Mesothelial cell of epicardium (in vitro differentiated cells): ENCODE results near the gene SIVA1. TPM values are rescaled to one million over a fixed set of nuclear protein-coding genes. Genes with fewer than 3 reads are reported as not detected.
A peak's percentile ranks its signal among the peaks of the same experiment; 100 is the strongest.

ENCODE experiments used
- DNase-seq, 2 experiments: peaks; one replicate each; pipeline ENCODE4 v3.0.0; 2021; ENCODE audit warnings: low spot score in 2 of 2; ENCODE audit not compliant: unreplicated experiment in 2 of 2
- H3K27ac Mint-ChIP-seq: 2 replicates; pipeline ENCODE4 v1.8.0; 2021; ENCODE audit warnings: mixed read lengths
- H3K27me3 Mint-ChIP-seq: 2 replicates; pipeline ENCODE4 v1.8.0; 2021; ENCODE audit warnings: low read depth, mixed read lengths
- H3K36me3 Mint-ChIP-seq: 2 replicates; pipeline ENCODE4 v1.8.0; 2021; ENCODE audit warnings: mixed read lengths
- H3K4me1 Mint-ChIP-seq: 2 replicates; pipeline ENCODE4 v1.8.0; 2021; ENCODE audit warnings: mixed read lengths
- H3K4me3 Mint-ChIP-seq: 2 replicates; pipeline ENCODE4 v1.8.0; 2021; ENCODE audit warnings: mild to moderate bottlenecking, moderate library complexity, mixed read lengths
- H3K9me3 Mint-ChIP-seq: 2 replicates; pipeline ENCODE4 v1.8.0; 2021; ENCODE audit warnings: mixed read lengths
- CTCF ChIP-seq: fragments of 200-600 bp; sonication (generic); IDR thresholded peaks from one replicate; pipeline ENCODE4 v1.5.0; 2021; ENCODE audit warnings: antibody characterized with exemption; ENCODE audit not compliant: unreplicated experiment
- total RNA-seq: library from RNA; stranded (reverse); gene quantifications from 3 replicates; pipeline ENCODE4 v1.2.1, GENCODE V29; 2021

Gene SIVA1
- total RNA-seq, 1 donor from 2014 or later = 70.9 TPM

- H3K9me3 Mint-ChIP-seq = no peaks in the 10 kb centered on the region
- no peak overlapping the region for H3K27ac Mint-ChIP-seq
- H3K27me3 Mint-ChIP-seq = peaks cover 12% of the 10 kb centered on the region
- DNase-seq = no peak
- TF ChIP-seq CTCF = no peak
- peaks cover 18% of the 10 kb centered on the region for H3K4me1 Mint-ChIP-seq
- no peaks in the 10 kb centered on the region for H3K36me3 Mint-ChIP-seq
- peak overlapping the region; percentile 76 for H3K4me3 Mint-ChIP-seq
Observed at GRCh38 chr14:104801520-104802393, 48.8 kb downstream of the SIVA1 start.

- no peak for TF ChIP-seq CTCF
- Mint-ChIP-seq H3K4me3 (peak overlapping the region; percentile 48), H3K4me1 (peaks cover 18% of the 10 kb centered on the region), H3K36me3 (no peaks in the 10 kb centered on the region), H3K27me3 (peaks cover 8% of the 10 kb centered on the region), H3K9me3 (no peaks in the 10 kb centered on the region), H3K27ac (no peak overlapping the region)
- DNase-seq = no peak
Observed at GRCh38 chr14:104802394-104803184, 49.6 kb downstream of the SIVA1 start.

GRCh38 chr14:104803280-104803911, 50.4 kb downstream of the SIVA1 start:
- Mint-ChIP-seq H3K27ac (no peak overlapping the region), H3K4me3 (no peak overlapping the region), H3K4me1 (peaks cover 18% of the 10 kb centered on the region), H3K27me3 (peaks cover 4% of the 10 kb centered on the region), H3K9me3 (no peaks in the 10 kb centered on the region), H3K36me3 (no peaks in the 10 kb centered on the region)
- DNase-seq = no peak
- no peak for TF ChIP-seq CTCF

GRCh38 chr14:104803912-104804410, 51.0 kb downstream of the SIVA1 start:
- no peak for DNase-seq
- no peaks in the 10 kb centered on the region for H3K9me3 Mint-ChIP-seq
- no peak for TF ChIP-seq CTCF
- peaks cover 14% of the 10 kb centered on the region for H3K4me1 Mint-ChIP-seq
- peaks cover 2% of the 10 kb centered on the region for H3K27me3 Mint-ChIP-seq
- no peaks in the 10 kb centered on the region for H3K36me3 Mint-ChIP-seq
- no peak overlapping the region for H3K27ac Mint-ChIP-seq
- H3K4me3 Mint-ChIP-seq = no peak overlapping the region

- Mint-ChIP-seq H3K36me3 (no peaks in the 10 kb centered on the region), H3K27me3 (peaks cover 1% of the 10 kb centered on the region), H3K27ac (no peak overlapping the region), H3K9me3 (no peaks in the 10 kb centered on the region), H3K4me1 (peaks cover 6% of the 10 kb centered on the region), H3K4me3 (no peak overlapping the region)
- TF ChIP-seq CTCF = no peak
- DNase-seq = no peak
Observed at GRCh38 chr14:104804481-104805325, 51.8 kb downstream of the SIVA1 start.
